ENCODE data around the gene ADSS2. TPM values are rescaled to one million over a fixed set of nuclear protein-coding genes. Genes with fewer than 3 reads are reported as not detected.

The ADSS2 gene
- polyA plus RNA-seq, 1 of the 3 experiments (the other 2 are of a cell fraction) = 30.7 TPM

GRCh38 chr1:244422174-244422573 is 29.5 kb downstream of the ADSS2 start (continued):
- TF ChIP-seq GABPA (IDR thresholded peaks at IDR 0.05; ENCODE audit: low read depth) = no peak
- TF ChIP-seq FOXJ3 (CRISPR knock-in tag; IDR thresholded peaks at IDR 0.05) = no peak
- TF ChIP-seq FOXM1 (IDR thresholded peaks at IDR 0.05; ENCODE audit: low read depth) = no peak
- TF ChIP-seq MEF2A (IDR thresholded peaks at IDR 0.05; ENCODE audit: borderline replicate concordance, low read depth) = no peak
- TF ChIP-seq ELF1 (IDR thresholded peaks at IDR 0.05) = no peak

GRCh38 chr1:244419024-244419423 is 32.7 kb downstream of the ADSS2 start:
- no peak overlapping the region for H3K27ac ChIP-seq (ENCODE audit: low read depth in 2 of 2, low read length in 1 of 2)
- H3K4me2 ChIP-seq = no peak overlapping the region
- no peaks in the 10 kb centered on the region for H4K20me1 ChIP-seq (ENCODE audit: insufficient read depth)
- H2AFZ ChIP-seq (ENCODE audit: low read depth) = no peak overlapping the region
- no peak for DNase-seq
- 0 out of 2 replicates have a peak, but pooled peaks cover 5% of the 10 kb centered on the region for H3K79me2 ChIP-seq (ENCODE audit: insufficient read depth)
- WGBS (ENCODE audit: low lambda C conversion rate) = 93% methylated on average over 4 of the region's 4 CpGs
- H3K4me3 ChIP-seq (ENCODE audit: low read depth in 2 of 2, low read length in 1 of 2) = no peak overlapping the region
- TF ChIP-seq EZH2phosphoT487 (IDR thresholded peaks at IDR 0.05; ENCODE audit: borderline replicate concordance, low read depth) = no peak
- H3K9me3 ChIP-seq = no peaks in the 10 kb centered on the region
- peaks cover 4% of the 10 kb centered on the region for H3F3A ChIP-seq (replicated peaks; ENCODE audit: insufficient read depth)
- H3K4me1 ChIP-seq (ENCODE audit: control insufficient read depth in 1 of 2, insufficient read depth in 2 of 2, low read depth in 1 of 2, low read length in 1 of 2) = no peaks in the 10 kb centered on the region
- POLR2A ChIA-PET = interaction anchor here (0.6 kb wide), 1 partner anchor 599 kb away, joined by 3 read pairs; no protein-coding TSS in a partner anchor
- H3K36me3 ChIP-seq (replicated peaks in 1 of 2; ENCODE audit: control insufficient read depth in 1 of 2, insufficient read depth in 2 of 2, low read length in 1 of 2) = peaks cover 88 to 89% of the 10 kb centered on the region in 2 experiments
- H3K27me3 ChIP-seq (ENCODE audit: insufficient read depth) = no peaks in the 10 kb centered on the region
- H3K9ac ChIP-seq = no peak overlapping the region
- CTCF ChIA-PET = interaction anchor here (1.0 to 1.4 kb wide), 2 partner anchors 12 to 20 kb away, joined by 3 to 4 read pairs; no protein-coding TSS in a partner anchor
- H3K9me2 ChIP-seq = no peaks in the 10 kb centered on the region

GRCh38 chr1:244414543-244414942 is 37.2 kb downstream of the ADSS2 start:
- peaks cover 83 to 94% of the 10 kb centered on the region in 2 experiments for H3K36me3 ChIP-seq (replicated peaks in 1 of 2; ENCODE audit: control insufficient read depth in 1 of 2, insufficient read depth in 2 of 2, low read length in 1 of 2)
- TF ChIP-seq FOXM1 (IDR thresholded peaks at IDR 0.05; ENCODE audit: low read depth) = no peak
- peak; percentile 30; the same call in 1 of the 2 replicates for TF ChIP-seq CTCF (IDR thresholded peaks at IDR 0.05)
- peak; percentile 5; the same call in 1 of the 2 replicates for TF ChIP-seq FOSL2 (IDR thresholded peaks at IDR 0.05; ENCODE audit: borderline replicate concordance, low read depth)
- H2AFZ ChIP-seq (ENCODE audit: low read depth) = no peak overlapping the region
- ChIA-PET POLR2A (no interaction called here), CTCF (interaction anchor here (1.0 kb wide), 1 partner anchor 30 kb away, joined by 3 read pairs; no protein-coding TSS in a partner anchor)
- WGBS (ENCODE audit: low lambda C conversion rate) = 100% methylated on average over 1 of the region's 1 CpG
- no peak for DNase-seq
- no peaks in the 10 kb centered on the region for H3K9me3 ChIP-seq
- H3F3A ChIP-seq (replicated peaks; ENCODE audit: insufficient read depth) = no peaks in the 10 kb centered on the region
- H3K9me2 ChIP-seq = no peaks in the 10 kb centered on the region
- no peaks in the 10 kb centered on the region for H3K27me3 ChIP-seq (ENCODE audit: insufficient read depth)
- no peaks in the 10 kb centered on the region for H3K79me2 ChIP-seq (ENCODE audit: insufficient read depth)
- H3K9ac ChIP-seq = no peak overlapping the region
- H4K20me1 ChIP-seq (ENCODE audit: insufficient read depth) = no peaks in the 10 kb centered on the region
- no peaks in the 10 kb centered on the region for H3K4me1 ChIP-seq (ENCODE audit: control insufficient read depth in 1 of 2, insufficient read depth in 2 of 2, low read depth in 1 of 2, low read length in 1 of 2)
- H3K4me3 ChIP-seq (ENCODE audit: low read depth in 2 of 2, low read length in 1 of 2) = no peak overlapping the region
- H3K4me2 ChIP-seq = no peak overlapping the region
- H3K27ac ChIP-seq (ENCODE audit: low read depth in 2 of 2, low read length in 1 of 2) = no peak overlapping the region
